ENCODE results near the gene KLK11.

Gene KLK11

GRCh38 chr19:50977626-50978025 is 48.8 kb downstream of the KLK11 start:
- no peak overlapping the region for H3K4me3 ChIP-seq (ENCODE audit: low read depth, low read length)
- TF ChIP-seq, protein P1, sequence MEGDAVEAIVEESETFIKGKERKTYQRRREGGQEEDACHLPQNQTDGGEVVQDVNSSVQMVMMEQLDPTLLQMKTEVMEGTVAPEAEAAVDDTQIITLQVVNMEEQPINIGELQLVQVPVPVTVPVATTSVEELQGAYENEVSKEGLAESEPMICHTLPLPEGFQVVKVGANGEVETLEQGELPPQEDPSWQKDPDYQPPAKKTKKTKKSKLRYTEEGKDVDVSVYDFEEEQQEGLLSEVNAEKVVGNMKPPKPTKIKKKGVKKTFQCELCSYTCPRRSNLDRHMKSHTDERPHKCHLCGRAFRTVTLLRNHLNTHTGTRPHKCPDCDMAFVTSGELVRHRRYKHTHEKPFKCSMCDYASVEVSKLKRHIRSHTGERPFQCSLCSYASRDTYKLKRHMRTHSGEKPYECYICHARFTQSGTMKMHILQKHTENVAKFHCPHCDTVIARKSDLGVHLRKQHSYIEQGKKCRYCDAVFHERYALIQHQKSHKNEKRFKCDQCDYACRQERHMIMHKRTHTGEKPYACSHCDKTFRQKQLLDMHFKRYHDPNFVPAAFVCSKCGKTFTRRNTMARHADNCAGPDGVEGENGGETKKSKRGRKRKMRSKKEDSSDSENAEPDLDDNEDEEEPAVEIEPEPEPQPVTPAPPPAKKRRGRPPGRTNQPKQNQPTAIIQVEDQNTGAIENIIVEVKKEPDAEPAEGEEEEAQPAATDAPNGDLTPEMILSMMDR (IDR thresholded peaks at IDR 0.05; ENCODE audit: low read depth, low read length, missing control alignments): no peak
- DNase-seq (ENCODE audit: low read depth): no peak

DNA sequence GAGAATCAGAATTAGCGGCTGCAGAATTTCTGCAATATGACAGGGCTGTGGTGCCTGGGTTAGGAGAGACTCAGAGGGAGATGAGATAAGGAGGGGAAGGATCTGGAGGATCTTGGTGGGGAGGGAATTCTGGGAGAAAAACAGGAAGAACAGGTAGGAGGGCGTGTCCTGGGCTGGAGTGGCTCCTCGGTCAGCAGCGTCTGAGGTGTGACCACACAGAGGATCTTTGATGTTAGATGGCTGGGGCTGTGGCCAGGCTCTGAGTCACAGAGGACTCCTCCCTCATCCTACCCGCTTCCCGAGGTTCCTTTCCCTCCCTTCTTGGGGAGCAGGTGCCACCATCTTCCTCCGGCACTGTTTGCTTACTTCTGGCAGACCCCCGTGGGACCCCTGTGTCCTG is 50.6 kb downstream of the KLK11 start:
- DNase-seq (ENCODE audit: low read depth): no peak
- H3K4me3 ChIP-seq (ENCODE audit: low read depth, low read length): no peak overlapping the region
- TF ChIP-seq, protein P1 (IDR thresholded peaks at IDR 0.05; ENCODE audit: low read depth, low read length, missing control alignments): no peak

DNA sequence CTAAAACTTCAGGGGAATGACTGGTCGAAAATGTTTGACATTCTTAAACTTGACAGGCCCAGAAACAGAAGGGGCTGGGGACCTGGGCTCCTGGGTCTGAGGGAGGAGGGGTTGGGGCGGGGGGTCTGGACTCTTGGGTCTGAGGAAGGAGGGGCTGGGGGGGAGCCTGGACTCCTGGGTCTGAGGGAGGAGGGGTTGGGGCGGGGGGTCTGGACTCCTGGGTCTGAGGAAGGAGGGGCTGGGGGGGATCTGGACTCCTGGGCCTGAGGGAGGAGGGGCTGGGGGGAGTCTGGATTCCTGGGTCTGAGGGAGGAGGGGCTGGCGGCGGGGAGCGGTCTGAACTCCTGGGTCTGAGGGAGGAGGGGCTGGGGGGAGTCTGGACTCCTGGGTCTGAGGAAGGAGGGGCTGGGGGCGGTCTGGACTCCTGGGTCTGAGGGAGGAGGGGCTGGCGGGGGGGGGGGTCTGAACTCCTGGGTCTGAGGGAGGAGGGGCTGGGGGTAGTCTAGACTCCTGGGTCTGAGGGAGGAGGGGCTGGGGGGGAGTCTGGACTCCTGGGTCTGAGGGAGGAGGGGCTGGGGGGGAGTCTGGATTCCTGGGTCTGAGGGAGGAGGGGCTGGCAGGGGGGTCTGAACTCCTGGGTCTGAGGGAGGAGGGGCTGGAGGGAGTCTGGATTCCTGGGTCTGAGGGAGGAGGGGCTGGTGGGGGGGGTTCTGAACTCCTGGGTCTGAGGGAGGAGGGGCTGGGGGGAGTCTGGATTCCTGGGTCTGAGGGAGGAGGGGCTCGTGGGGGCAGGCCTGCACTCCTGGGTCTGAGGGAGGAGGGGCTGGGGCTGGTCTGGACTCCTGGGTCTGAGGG is 51.5 kb downstream of the KLK11 start:
- DNase-seq (ENCODE audit: low read depth): no peak
- TF ChIP-seq, protein P1 (IDR thresholded peaks at IDR 0.05; ENCODE audit: low read depth, low read length, missing control alignments): no peak
- H3K4me3 ChIP-seq (ENCODE audit: low read depth, low read length): no peak overlapping the region

- TF ChIP-seq, protein P1 (IDR thresholded peaks at IDR 0.05; ENCODE audit: low read depth, low read length, missing control alignments): no peak
- no peak overlapping the region for H3K4me3 ChIP-seq (ENCODE audit: low read depth, low read length)
- DNase-seq (ENCODE audit: low read depth): no peak
These were observed 53.5 kb downstream of the KLK11 start for GRCh38 chr19:50972795-50973376.

All from GM12864 (cell line).